HepG2 (cell line): ENCODE data around the gene AADAT. TPM values are rescaled to one million over a fixed set of nuclear protein-coding genes. Genes with fewer than 3 reads are reported as not detected.

ENCODE experiments used
- CHD2 ChIP-seq: IDR thresholded peaks from 2 replicates; pipeline ENCODE4 v1.6.1; 2011; ENCODE audit warnings: low read depth, low read length, improper control_type of control experiment
- NRL ChIP-seq: sonication (generic); formaldehyde crosslinking; IDR thresholded peaks from 2 replicates; pipeline ENCODE4 v1.5.0; 2020; ENCODE audit warnings: missing genetic modification reagents, mild to moderate bottlenecking, moderate library complexity, borderline replicate concordance
- REXO4 ChIP-seq: sonication (generic); formaldehyde crosslinking; IDR thresholded peaks from 2 replicates; pipeline ENCODE4 v1.8.0; 2022; ENCODE audit warnings: missing genetic modification reagents, mild to moderate bottlenecking, borderline replicate concordance
- SP5 ChIP-seq: IDR thresholded peaks from 2 replicates; pipeline ENCODE4 v1.6.1; 2016; ENCODE audit warnings: low read depth, borderline replicate concordance
- THYN1 ChIP-seq: sonication (generic); formaldehyde crosslinking; IDR thresholded peaks from 2 replicates; pipeline ENCODE4 v1.8.1; 2023; ENCODE audit warnings: low read depth, mild to moderate bottlenecking, moderate library complexity, missing genetic modification reagents, borderline replicate concordance
- XBP1 ChIP-seq: sonication (generic); formaldehyde crosslinking; IDR thresholded peaks from 2 replicates; pipeline ENCODE4 v1.5.0; 2020; ENCODE audit warnings: missing genetic modification reagents
- ZBTB38 ChIP-seq: sonication (generic); formaldehyde crosslinking; IDR thresholded peaks from 2 replicates; pipeline ENCODE4 v1.5.1; 2020; ENCODE audit warnings: mild to moderate bottlenecking, missing genetic modification reagents
- ZC3H4 ChIP-seq: sonication (generic); formaldehyde crosslinking; IDR thresholded peaks from 2 replicates; pipeline ENCODE4 v1.4.0; 2020; ENCODE audit warnings: missing genetic modification reagents, borderline replicate concordance
- ZNF235 ChIP-seq: sonication (generic); formaldehyde crosslinking; IDR thresholded peaks from 2 replicates; pipeline ENCODE4 v1.8.1; 2023; ENCODE audit warnings: mild to moderate bottlenecking, missing genetic modification reagents, borderline replicate concordance
- ZNF432 ChIP-seq: sonication (generic); formaldehyde crosslinking; IDR thresholded peaks from 2 replicates; pipeline ENCODE4 v1.5.0; 2020; ENCODE audit warnings: missing genetic modification reagents, mild to moderate bottlenecking, borderline replicate concordance
- ZNF878 ChIP-seq: sonication (generic); formaldehyde crosslinking; IDR thresholded peaks from 2 replicates; pipeline ENCODE4 v1.8.1; 2023; ENCODE audit warnings: mild to moderate bottlenecking, missing genetic modification reagents, moderate library complexity
- ZSCAN12 ChIP-seq: sonication (generic); formaldehyde crosslinking; IDR thresholded peaks from 2 replicates; pipeline ENCODE4 v1.9.0; 2021; ENCODE audit warnings: mild to moderate bottlenecking, missing genetic modification reagents
- polyA plus RNA-seq, 8 experiments: library from polyadenylated mRNA; depleted of rRNA in 3 of 8; stranded (reverse) in 7 of 8; unstranded in 1 of 8; fragments of >200 nt; fragmentation: Illumina TruSeq in 4 of 8; extraction: Trizol in 4 of 8; gene quantifications; 2 replicates each; pipeline versions ENCODE4 v1.2.1 to v1.2.3, GENCODE V29; 2011 to 2016; ENCODE audit warnings: low read depth in 4 of 8, missing spikeins in 1 of 8, mixed read lengths in 1 of 8; ENCODE audit not compliant: insufficient read depth in 1 of 8
- total RNA-seq, 5 experiments: library from RNA; depleted of rRNA; stranded (reverse); fragments of >200 nt; fragmentation: Illumina TruSeq; extraction: Trizol; gene quantifications; 2 replicates each; pipeline ENCODE4 v1.2.3, GENCODE V29; 2016; ENCODE audit warnings: low read depth in 1 of 5
- TF ChIP-seq, protein P1 (sequence below): sonication (generic); formaldehyde crosslinking; IDR thresholded peaks from 2 replicates; pipeline ENCODE4 v1.5.0; 2020; ENCODE audit warnings: mild to moderate bottlenecking, missing genetic modification reagents, borderline replicate concordance
- TF ChIP-seq, protein P2 (sequence below): fragments of 450-650 bp; IDR thresholded peaks from 2 replicates; pipeline ENCODE4 v1.6.1; 2017
- TF ChIP-seq, protein P3 (sequence below): sonication (generic); formaldehyde crosslinking; IDR thresholded peaks from 2 replicates; pipeline ENCODE4 v1.4.0; 2020; ENCODE audit warnings: missing genetic modification reagents
- TF ChIP-seq, protein P4 (sequence below): sonication (generic); formaldehyde crosslinking; IDR thresholded peaks from 2 replicates; pipeline ENCODE4 v1.4.0; 2020; ENCODE audit warnings: missing genetic modification reagents

Gene AADAT
- total and polyA plus RNA-seq, 2 of the 13 experiments (the other 11 are each of a cell fraction or from before 2014, with no cell fraction given), result 6.1 to 9.1 TPM

DNA sequence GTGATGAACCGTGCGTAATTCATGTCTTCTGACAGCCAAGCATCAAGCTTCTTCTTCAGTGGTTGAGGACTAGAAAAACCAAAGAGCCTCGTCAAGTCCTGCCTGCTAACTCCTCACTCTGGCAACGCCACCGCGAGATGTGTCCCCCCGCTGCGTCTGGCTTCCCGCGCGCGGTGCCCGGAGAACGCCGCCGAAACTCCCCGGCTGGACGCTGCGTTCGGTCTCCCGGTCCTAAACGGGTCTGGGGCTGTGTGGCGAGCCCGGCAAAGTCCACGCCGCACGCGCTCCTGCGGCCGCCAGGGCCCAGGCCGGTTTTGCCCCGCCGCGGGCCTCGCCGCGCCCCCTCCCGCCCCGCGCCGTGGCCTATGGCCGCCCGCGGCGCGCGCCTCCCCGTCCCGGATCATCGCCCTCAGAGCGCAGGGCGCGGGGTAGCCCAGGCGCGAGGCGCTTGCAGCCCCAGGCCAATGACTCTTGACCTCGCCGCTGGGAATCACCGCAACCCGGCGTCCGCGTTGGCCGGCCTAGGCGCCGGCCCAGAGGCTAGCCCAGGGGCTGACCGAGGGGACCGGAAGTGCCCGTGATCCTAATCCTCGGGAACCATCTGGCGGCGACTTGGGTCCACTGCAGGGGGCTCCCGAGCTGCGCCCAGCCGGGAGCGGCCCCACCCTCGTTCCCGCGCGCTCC, at the start of gene AADAT (continued):
- TF ChIP-seq, protein P1, sequence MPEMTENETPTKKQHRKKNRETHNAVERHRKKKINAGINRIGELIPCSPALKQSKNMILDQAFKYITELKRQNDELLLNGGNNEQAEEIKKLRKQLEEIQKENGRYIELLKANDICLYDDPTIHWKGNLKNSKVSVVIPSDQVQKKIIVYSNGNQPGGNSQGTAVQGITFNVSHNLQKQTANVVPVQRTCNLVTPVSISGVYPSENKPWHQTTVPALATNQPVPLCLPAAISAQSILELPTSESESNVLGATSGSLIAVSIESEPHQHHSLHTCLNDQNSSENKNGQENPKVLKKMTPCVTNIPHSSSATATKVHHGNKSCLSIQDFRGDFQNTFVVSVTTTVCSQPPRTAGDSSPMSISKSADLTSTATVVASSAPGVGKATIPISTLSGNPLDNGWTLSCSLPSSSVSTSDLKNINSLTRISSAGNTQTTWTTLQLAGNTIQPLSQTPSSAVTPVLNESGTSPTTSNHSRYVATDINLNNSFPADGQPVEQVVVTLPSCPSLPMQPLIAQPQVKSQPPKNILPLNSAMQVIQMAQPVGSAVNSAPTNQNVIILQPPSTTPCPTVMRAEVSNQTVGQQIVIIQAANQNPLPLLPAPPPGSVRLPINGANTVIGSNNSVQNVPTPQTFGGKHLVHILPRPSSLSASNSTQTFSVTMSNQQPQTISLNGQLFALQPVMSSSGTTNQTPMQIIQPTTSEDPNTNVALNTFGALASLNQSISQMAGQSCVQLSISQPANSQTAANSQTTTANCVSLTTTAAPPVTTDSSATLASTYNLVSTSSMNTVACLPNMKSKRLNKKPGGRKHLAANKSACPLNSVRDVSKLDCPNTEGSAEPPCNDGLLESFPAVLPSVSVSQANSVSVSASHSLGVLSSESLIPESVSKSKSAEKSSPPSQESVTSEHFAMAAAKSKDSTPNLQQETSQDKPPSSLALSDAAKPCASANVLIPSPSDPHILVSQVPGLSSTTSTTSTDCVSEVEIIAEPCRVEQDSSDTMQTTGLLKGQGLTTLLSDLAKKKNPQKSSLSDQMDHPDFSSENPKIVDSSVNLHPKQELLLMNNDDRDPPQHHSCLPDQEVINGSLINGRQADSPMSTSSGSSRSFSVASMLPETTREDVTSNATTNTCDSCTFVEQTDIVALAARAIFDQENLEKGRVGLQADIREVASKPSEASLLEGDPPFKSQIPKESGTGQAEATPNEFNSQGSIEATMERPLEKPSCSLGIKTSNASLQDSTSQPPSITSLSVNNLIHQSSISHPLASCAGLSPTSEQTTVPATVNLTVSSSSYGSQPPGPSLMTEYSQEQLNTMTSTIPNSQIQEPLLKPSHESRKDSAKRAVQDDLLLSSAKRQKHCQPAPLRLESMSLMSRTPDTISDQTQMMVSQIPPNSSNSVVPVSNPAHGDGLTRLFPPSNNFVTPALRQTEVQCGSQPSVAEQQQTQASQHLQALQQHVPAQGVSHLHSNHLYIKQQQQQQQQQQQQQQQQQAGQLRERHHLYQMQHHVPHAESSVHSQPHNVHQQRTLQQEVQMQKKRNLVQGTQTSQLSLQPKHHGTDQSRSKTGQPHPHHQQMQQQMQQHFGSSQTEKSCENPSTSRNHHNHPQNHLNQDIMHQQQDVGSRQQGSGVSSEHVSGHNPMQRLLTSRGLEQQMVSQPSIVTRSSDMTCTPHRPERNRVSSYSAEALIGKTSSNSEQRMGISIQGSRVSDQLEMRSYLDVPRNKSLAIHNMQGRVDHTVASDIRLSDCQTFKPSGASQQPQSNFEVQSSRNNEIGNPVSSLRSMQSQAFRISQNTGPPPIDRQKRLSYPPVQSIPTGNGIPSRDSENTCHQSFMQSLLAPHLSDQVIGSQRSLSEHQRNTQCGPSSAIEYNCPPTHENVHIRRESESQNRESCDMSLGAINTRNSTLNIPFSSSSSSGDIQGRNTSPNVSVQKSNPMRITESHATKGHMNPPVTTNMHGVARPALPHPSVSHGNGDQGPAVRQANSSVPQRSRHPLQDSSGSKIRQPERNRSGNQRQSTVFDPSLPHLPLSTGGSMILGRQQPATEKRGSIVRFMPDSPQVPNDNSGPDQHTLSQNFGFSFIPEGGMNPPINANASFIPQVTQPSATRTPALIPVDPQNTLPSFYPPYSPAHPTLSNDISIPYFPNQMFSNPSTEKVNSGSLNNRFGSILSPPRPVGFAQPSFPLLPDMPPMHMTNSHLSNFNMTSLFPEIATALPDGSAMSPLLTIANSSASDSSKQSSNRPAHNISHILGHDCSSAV (CRISPR knock-in tag), result no peak
- no peak for TF ChIP-seq ZC3H4 (CRISPR knock-in tag)
- TF ChIP-seq THYN1 (CRISPR knock-in tag), result no peak
- no peak for TF ChIP-seq ZBTB38
- TF ChIP-seq ZNF432 (CRISPR knock-in tag), result no peak
- 0 out of 2 replicates have a peak, but pooled peaks have one; percentile 69 for TF ChIP-seq ZNF235 (CRISPR knock-in tag)
- TF ChIP-seq NRL (CRISPR knock-in tag), result no peak
- TF ChIP-seq CHD2, result no peak
- TF ChIP-seq, protein P2, sequence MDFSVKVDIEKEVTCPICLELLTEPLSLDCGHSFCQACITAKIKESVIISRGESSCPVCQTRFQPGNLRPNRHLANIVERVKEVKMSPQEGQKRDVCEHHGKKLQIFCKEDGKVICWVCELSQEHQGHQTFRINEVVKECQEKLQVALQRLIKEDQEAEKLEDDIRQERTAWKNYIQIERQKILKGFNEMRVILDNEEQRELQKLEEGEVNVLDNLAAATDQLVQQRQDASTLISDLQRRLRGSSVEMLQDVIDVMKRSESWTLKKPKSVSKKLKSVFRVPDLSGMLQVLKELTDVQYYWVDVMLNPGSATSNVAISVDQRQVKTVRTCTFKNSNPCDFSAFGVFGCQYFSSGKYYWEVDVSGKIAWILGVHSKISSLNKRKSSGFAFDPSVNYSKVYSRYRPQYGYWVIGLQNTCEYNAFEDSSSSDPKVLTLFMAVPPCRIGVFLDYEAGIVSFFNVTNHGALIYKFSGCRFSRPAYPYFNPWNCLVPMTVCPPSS, result no peak
- TF ChIP-seq REXO4 (CRISPR knock-in tag), result no peak
- TF ChIP-seq SP5 (CRISPR knock-in tag), result no peak
- no peak for TF ChIP-seq ZSCAN12
- TF ChIP-seq, protein P3, sequence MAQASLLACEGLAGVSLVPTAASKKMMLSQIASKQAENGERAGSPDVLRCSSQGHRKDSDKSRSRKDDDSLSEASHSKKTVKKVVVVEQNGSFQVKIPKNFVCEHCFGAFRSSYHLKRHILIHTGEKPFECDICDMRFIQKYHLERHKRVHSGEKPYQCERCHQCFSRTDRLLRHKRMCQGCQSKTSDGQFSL (CRISPR knock-in tag), result no peak
- no peak for TF ChIP-seq ZNF878 (CRISPR knock-in tag)
- TF ChIP-seq XBP1 (CRISPR knock-in tag), result no peak
- TF ChIP-seq, protein P4, sequence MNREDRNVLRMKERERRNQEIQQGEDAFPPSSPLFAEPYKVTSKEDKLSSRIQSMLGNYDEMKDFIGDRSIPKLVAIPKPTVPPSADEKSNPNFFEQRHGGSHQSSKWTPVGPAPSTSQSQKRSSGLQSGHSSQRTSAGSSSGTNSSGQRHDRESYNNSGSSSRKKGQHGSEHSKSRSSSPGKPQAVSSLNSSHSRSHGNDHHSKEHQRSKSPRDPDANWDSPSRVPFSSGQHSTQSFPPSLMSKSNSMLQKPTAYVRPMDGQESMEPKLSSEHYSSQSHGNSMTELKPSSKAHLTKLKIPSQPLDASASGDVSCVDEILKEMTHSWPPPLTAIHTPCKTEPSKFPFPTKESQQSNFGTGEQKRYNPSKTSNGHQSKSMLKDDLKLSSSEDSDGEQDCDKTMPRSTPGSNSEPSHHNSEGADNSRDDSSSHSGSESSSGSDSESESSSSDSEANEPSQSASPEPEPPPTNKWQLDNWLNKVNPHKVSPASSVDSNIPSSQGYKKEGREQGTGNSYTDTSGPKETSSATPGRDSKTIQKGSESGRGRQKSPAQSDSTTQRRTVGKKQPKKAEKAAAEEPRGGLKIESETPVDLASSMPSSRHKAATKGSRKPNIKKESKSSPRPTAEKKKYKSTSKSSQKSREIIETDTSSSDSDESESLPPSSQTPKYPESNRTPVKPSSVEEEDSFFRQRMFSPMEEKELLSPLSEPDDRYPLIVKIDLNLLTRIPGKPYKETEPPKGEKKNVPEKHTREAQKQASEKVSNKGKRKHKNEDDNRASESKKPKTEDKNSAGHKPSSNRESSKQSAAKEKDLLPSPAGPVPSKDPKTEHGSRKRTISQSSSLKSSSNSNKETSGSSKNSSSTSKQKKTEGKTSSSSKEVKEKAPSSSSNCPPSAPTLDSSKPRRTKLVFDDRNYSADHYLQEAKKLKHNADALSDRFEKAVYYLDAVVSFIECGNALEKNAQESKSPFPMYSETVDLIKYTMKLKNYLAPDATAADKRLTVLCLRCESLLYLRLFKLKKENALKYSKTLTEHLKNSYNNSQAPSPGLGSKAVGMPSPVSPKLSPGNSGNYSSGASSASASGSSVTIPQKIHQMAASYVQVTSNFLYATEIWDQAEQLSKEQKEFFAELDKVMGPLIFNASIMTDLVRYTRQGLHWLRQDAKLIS (CRISPR knock-in tag), result no peak
